DOHH2 (cell line): ENCODE measurements around the gene KIF18B.

Source experiments
- CTCF ChIP-seq: fragments of 200-600 bp; sonication (generic); IDR thresholded peaks from one replicate; pipeline ENCODE4 v1.5.1; 2014; ENCODE audit warnings: antibody characterized with exemption, mild to moderate bottlenecking, low read depth, low read length; ENCODE audit not compliant: poor library complexity, severe bottlenecking
- EZH2phosphoT487 ChIP-seq: fragments of 200-600 bp; sonication (generic); IDR thresholded peaks from 2 replicates; pipeline ENCODE4 v1.6.1; 2017; ENCODE audit warnings: borderline replicate concordance, mild to moderate bottlenecking, antibody characterized with exemption, low read length, moderate library complexity, mixed read lengths

- TF ChIP-seq CTCF = no peak
- no peak for TF ChIP-seq EZH2phosphoT487
These were observed 70.5 kb downstream of the KIF18B start for GRCh38 chr17:44877121-44877520.
